DLD1 (cell line): Measurements from ENCODE around the gene DEPDC5.
"Not testable (repeated sequence)": the region's sequence is repeated elsewhere in the genome, so short reads cannot be mapped to it uniquely, and the experiment has no call there.

Source experiments
- in situ Hi-C: cut with HindIII; loops from 2 replicates; pipeline ENCODE4 v1.10.0; 2017; ENCODE audit warnings: low sequenced_read_pairs

Gene DEPDC5

GRCh38 chr22:31748490-31748889 is 5.3 kb upstream of the DEPDC5 start:
- in situ Hi-C loops, result no loop called here

GRCh38 chr22:31749636-31750364 is 4.0 kb upstream of the DEPDC5 start, which contains the start of gene PRR14L:
Gene PRR14L (minus strand): TSS chr22:31750132. CDS start chr22:31738860, 11,272 bp downstream.
- in situ Hi-C loops, result no loop called here

- in situ Hi-C loops, result no loop called here
Measured at GRCh38 chr22:31750365-31751284, 3.2 kb upstream of the DEPDC5 start.

- in situ Hi-C loops, result no loop called here
Measured at GRCh38 chr22:31752096-31752847, 1.5 kb upstream of the DEPDC5 start.

GRCh38 chr22:31753005-31753633 is 700 bp upstream of the DEPDC5 start:
- in situ Hi-C loops, result no loop called here

- in situ Hi-C loops, result no loop called here
Measured at GRCh38 chr22:31754813-31755212, 994 bp downstream of the DEPDC5 start.

- in situ Hi-C loops, result no loop called here
Measured at GRCh38 chr22:31757265-31757664, 3.4 kb downstream of the DEPDC5 start.

GRCh38 chr22:31758860-31759259 is 5.0 kb downstream of the DEPDC5 start:
- in situ Hi-C loops, result not testable (repeated sequence)

- in situ Hi-C loops, result no loop called here
Measured at GRCh38 chr22:31764785-31765184, 11.0 kb downstream of the DEPDC5 start.

GRCh38 chr22:31768422-31769059 is 14.7 kb downstream of the DEPDC5 start:
- in situ Hi-C loops, result no loop called here

- in situ Hi-C loops, result no loop called here
Measured at GRCh38 chr22:31773416-31773815, 19.6 kb downstream of the DEPDC5 start.

GRCh38 chr22:31776231-31776630 is 22.4 kb downstream of the DEPDC5 start:
- in situ Hi-C loops, result no loop called here

GRCh38 chr22:31789803-31790202 is 36.0 kb downstream of the DEPDC5 start:
- in situ Hi-C loops, result no loop called here

GRCh38 chr22:31790240-31790639 is 36.4 kb downstream of the DEPDC5 start:
- in situ Hi-C loops, result no loop called here

GRCh38 chr22:31799358-31799757 is 45.5 kb downstream of the DEPDC5 start:
- in situ Hi-C loops, result not testable (repeated sequence)

- in situ Hi-C loops, result no loop called here
Measured at GRCh38 chr22:31800065-31800464, 46.2 kb downstream of the DEPDC5 start.

GRCh38 chr22:31800861-31801260 is 47.0 kb downstream of the DEPDC5 start:
- in situ Hi-C loops, result not testable (repeated sequence)

GRCh38 chr22:31802575-31802974 is 48.8 kb downstream of the DEPDC5 start:
- in situ Hi-C loops, result no loop called here

GRCh38 chr22:31806751-31807150 is 52.9 kb downstream of the DEPDC5 start:
- in situ Hi-C loops, result no loop called here

GRCh38 chr22:31812977-31813605 is 59.3 kb downstream of the DEPDC5 start:
- in situ Hi-C loops, result no loop called here
